IMR-90 (cell line): ENCODE results near the gene NFYB.

Experiments
- MAFK ChIP-seq: IDR thresholded peaks from 2 replicates; pipeline ENCODE4 v1.6.1; 2012; ENCODE audit warnings: low read depth, low read length, improper control_type of control experiment
- POLR2A ChIP-seq: IDR thresholded peaks from 2 replicates; pipeline ENCODE4 v1.6.1; 2012; ENCODE audit warnings: mild to moderate bottlenecking, low read depth, low read length

GRCh38 chr12:104154286-104154685 lies 16.3 kb upstream of the NFYB start:
- no peak for TF ChIP-seq POLR2A
- TF ChIP-seq MAFK, result no peak
